ENCODE results near the gene PLEKHN1.
A peak's percentile ranks its signal among the peaks of the same experiment; 100 is the strongest.
"Not testable (repeated sequence)": the region's sequence is repeated elsewhere in the genome, so short reads cannot be mapped to it uniquely, and the experiment has no call there.

PLEKHN1 gene

DNA sequence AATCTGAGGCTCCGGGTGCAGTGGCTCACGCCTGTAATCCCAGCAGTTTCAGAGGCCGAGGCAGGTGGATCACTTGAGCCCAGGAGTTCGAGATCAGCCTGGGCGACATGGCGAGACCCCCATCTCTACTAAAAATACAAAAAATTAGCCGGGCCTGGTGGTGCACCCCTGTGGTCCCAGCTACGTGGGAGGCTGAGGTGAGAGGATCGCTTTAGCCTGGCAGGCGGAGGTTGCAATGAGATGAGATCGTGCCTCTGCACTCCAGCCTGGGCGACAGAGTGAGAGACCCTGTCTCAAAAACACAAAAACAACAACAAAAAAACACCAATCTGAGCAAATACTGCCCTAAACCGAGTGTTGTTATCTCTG lies 46.4 kb downstream of the PLEKHN1 start:
- not testable (repeated sequence) for DNase-seq (ENCODE audit: low read depth)

DNA sequence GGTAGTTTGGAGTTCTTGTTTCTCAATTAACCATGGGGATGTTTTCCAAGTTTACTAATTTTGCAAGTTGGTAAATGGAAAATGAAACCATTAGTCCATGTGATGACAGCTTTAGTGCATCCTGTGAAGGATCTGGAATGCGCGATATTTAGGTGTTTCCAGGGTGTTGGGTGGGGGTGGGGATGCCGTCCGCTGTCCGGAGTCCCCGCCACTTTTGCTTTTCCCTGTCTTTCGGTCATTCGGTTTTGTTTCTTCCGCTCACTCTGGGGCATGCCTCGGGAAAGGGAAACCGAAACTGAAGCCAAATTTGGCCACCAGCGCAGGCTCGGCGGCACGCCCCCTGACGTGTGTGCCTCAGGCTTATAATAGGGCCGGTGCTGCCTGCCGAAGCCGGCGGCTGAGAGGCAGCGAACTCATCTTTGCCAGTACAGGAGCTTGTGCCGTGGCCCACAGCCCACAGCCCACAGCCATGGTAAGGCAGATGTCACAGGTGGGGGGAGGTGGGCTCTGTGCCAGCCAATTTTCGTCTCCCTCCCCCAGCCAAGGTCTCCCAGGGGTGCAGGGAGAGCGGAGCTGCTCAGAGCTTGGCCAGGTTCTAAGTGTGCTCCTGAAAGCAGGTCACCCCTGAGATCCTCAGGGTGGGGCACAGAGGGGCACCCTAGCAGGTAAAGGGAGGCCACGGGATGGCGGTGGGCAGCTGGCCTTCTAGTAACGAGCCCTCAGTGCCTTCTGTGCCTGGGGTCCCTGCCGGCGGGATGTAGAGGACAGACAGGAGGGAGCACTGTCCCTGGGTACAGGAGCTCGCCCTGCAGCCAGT lies 47.0 kb downstream of the PLEKHN1 start, which contains the start of gene ISG15:
Gene ISG15 (plus strand): TSS at position 393 of the 817 bp plus-strand sequence. CDS start 77 bp downstream, at position 470.
- DNase-seq (ENCODE audit: low read depth), result peak; percentile 69

DNA sequence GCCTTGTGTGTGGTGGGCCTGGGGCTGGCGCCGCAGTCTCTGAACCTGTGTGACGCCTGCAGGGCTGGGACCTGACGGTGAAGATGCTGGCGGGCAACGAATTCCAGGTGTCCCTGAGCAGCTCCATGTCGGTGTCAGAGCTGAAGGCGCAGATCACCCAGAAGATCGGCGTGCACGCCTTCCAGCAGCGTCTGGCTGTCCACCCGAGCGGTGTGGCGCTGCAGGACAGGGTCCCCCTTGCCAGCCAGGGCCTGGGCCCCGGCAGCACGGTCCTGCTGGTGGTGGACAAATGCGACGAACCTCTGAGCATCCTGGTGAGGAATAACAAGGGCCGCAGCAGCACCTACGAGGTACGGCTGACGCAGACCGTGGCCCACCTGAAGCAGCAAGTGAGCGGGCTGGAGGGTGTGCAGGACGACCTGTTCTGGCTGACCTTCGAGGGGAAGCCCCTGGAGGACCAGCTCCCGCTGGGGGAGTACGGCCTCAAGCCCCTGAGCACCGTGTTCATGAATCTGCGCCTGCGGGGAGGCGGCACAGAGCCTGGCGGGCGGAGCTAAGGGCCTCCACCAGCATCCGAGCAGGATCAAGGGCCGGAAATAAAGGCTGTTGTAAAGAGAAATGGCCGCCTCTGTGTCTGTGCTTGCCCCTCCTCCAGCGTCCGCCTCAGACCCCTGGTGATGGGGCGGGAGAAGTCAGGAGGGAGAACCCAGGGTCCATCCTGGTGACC lies 47.8 kb downstream of the PLEKHN1 start:
- DNase-seq (ENCODE audit: low read depth), result no peak

DNA sequence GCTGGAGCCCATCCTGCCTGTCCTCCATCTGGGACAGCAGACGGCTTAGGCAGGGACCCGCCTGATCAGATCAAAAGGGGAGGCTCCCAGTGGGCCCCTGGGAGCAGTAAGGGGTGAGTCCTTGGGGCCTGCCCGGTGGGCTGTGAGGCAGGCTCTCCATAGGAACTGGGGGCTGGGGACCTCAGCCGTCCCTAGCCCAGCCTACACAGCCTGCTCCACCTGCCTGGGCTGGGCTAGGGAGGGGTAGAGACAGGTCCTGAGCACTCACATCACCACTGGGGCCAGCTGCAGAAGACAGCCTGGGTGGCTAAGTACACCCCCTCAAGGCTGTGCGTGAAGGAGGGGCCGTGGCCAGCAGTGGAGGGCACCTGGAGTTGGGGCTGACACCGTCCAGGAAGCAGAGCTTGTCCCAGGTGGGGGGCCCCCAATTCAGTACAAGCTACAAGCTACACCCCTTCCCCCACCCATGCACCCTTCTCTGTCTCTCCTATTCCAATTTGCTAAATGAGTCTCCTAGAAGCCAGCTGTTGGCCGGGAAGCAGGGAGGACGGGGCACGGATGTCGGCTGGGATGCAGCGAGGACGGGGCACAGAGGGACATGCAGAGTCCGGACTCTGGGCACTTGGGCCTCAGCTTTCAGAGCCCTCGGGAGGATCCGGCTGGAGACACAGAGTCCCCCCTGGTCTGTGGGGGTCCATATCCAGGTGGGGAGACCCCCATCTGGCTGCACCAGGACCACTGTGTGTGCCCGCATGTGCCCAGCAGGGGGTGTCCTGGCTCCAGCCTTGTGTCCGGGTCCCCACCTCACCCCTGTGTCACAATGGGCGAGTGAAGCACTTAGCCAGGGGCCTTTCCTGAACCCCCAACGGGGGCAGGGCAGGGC lies 48.8 kb downstream of the PLEKHN1 start:
- DNase-seq (ENCODE audit: low read depth), result no peak

DNA sequence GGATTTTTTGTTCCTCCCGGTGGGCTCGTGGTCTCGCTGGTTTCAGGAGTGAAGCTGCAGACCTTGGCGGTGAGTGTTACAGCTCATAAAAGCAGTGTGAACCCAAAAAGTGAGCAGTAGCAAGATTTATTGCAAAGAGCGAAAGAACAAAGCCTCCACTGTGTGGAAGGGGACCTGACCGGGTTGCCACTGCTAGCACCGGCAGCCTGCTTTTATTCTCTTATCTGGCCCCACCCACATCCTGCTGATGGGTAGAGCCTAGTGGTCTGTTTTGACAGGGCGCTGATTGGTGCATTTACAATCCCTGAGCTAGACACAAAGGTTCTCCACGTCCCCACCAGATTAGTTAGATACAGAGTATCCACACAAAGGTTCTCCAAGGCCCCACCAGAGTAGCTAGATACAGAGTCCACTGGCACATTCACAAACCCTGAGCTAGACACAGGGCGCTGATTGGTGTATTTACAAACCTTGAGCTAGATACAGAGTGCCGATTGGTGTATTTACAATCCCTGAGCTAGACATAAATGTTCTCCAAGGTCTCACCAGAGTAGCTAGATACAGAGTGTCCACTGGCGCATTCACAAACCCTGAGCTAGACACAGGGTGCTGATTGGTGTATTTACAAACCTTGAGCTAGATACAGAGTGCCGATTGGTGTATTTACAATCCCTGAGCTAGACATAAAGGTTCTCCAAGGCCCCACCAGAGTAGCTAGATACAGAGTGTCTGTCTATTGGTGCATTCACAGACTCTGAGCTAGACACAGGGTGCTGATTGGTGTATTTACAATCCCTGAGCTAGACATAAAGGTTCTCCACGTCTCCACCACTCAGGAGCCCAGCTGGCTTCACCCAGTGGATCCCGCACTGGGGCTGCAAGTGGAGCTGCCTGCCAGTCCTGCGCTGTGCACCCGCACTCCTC lies 51.4 kb downstream of the PLEKHN1 start:
- DNase-seq (ENCODE audit: low read depth), result not testable (repeated sequence)

DNA sequence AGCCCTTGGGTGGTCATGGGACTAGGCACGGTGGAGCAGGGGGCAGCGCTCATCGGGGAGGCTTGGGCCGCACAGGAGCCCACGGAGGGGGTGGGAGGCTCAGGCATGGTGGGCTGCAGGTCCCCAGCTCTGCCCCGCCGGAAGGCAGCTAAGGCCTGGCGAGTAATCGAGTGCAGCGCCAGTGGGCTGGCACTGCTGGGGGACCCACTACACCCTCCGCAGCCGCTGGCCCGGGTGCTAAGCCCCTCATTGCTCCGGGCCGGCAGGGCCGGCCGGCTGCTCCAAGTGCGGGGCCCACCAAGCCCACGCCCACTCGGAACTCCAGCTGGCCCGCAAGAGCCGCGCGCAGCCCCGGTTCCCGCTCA lies 52.0 kb downstream of the PLEKHN1 start:
- DNase-seq (ENCODE audit: low read depth), result not testable (repeated sequence)

DNA sequence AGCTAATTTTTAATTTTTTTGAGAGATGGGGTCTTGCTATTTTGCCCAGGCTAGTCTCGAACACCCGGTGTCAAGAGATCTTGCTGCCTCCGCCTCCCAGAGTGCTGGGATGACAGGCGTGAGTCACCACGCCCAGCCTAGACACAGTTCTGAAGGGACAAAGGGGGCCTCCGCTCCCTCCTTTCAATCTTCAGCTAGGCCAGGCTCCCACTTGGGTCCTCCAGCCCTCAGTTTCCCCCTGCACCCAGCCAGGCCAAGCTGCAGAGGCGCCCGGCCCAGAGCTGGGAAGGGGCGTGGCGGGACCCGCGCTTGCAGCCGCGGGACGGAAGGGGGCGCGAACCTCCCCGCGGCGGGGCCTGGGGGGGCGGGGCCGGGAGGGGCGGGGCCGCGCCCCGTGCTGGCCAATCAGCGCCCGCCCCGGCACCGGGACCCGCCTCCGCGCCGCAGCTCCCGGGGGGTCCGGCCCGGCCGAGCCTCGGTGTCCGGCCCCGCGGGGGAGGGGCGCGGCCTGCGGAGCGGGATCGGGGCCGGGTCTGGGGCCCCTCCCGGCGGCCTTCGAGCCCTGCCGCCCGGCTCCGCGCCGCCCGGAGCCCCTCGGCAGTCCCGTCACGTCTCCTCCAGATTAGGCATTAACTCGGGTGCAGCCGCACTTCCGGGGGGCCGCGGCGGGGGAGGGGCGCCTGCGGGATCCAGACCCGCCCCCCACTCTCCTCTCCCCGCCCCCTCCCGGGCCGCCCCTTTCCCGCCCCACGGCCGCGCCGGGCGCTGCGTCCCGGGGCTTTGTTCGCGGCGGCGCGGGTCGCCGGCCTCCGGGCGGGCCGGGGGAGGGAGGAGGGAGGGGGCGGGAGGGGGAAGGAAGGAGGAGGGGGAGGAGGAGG lies 53.1 kb downstream of the PLEKHN1 start:
- peak; percentile 16 for DNase-seq (ENCODE audit: low read depth)

DNA sequence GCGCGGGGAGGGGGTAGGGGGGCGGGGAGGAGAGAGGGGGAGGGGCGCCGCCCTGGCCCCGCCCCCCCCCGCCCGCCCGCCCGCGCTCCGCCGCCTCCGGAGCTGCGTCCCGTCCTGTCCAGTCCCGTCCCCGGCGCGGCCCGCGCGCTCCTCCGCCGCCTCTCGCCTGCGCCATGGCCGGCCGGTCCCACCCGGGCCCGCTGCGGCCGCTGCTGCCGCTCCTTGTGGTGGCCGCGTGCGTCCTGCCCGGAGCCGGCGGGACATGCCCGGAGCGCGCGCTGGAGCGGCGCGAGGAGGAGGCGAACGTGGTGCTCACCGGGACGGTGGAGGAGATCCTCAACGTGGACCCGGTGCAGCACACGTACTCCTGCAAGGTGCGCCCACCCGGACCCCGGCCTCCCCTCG lies 53.7 kb downstream of the PLEKHN1 start, which contains the start of gene AGRN:
Gene AGRN (plus strand): TSS at position 121 of the 405 bp plus-strand sequence. CDS start 53 bp downstream, at position 174.
- no peak for DNase-seq (ENCODE audit: low read depth)

DNA sequence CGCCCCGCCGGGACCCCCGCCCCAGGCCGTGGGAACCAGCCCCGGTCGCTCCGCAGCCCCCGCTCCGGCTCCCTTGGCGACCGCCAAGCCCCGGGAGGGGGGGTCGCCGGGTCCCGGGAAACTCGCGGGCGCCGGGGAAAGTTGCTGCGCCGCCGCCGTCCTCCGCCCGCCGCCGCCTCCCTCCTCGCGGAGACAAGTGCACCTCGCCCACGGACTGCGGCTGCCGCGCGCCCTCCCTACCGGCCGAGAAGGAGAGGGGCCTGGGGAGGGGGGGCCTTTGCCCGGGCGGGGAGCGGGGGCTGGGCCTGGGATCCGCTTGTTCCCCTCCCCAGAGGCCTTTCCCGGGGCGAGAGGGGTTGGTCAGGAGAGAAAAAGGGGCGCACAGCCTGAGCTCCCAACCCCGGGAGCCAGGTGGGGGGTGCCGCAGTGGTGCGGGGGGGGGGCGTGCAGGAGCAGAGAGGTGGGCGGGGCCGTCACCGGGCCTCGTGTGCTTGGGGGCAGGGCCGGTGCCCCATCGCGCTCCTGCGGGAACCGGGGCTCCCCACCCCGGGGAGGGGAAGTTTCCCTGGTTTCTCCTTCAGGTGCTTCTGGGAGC lies 54.2 kb downstream of the PLEKHN1 start:
- DNase-seq (ENCODE audit: low read depth), result no peak

DNA sequence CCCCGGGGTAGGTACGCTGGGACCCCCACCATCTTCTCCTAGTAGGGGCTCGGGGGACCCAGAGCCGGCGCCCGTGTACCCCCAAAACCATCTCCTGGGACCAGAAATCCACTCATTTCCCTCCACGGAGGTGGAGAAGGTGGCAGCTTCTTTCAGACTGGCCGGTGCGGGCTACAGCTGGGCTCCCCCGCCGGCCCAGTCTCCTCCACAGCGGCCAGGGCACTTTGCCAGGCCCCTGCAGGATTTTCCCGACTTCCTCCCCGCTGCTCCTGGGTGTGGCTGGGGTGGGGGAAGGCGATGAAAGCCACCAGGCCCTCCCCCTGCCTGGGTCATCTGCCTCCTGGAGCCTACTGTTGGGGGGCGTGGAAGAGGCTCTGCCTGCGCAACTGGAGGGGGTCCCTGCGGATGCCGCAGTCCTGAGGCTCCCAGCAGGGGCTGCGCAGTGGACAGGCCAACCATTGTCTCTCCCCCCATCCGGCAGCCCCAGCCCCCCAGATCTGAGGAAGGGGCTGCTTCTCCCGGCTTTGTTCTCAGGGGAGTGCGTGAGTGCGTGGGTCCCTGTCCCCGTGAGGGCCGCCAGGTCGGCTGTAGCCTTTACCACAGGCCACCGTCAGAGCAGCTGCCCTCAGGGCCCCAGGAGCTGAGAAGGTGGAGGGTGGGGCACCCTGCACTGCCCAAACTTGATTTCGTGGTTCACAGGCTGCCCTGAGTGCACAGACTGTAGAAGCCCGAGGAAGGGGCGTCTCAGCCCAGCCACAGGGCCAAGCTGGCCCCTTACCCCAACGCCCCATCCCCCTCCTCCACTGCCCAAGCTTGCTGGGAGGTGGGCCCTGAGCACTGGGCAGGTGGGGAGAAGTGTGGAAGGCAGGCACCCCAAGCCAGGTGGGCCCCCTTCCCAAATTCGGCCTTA lies 55.0 kb downstream of the PLEKHN1 start:
- no peak for DNase-seq (ENCODE audit: low read depth)

DNA sequence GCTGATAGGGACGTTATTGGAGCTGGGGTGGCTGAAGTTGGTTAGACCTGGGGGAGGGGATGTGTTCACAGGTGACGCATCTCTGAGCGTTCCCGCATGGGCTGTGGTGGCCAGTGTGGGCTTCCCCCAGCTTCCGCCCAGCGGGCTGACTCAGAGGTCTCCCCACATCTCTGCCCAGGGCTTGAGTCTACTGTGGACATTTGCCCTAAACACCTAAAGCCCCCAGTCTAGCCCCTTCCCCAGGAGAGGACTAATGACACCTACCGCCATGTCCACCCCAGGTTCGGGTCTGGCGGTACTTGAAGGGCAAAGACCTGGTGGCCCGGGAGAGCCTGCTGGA lies 55.6 kb downstream of the PLEKHN1 start:
- DNase-seq (ENCODE audit: low read depth), result no peak

DNA sequence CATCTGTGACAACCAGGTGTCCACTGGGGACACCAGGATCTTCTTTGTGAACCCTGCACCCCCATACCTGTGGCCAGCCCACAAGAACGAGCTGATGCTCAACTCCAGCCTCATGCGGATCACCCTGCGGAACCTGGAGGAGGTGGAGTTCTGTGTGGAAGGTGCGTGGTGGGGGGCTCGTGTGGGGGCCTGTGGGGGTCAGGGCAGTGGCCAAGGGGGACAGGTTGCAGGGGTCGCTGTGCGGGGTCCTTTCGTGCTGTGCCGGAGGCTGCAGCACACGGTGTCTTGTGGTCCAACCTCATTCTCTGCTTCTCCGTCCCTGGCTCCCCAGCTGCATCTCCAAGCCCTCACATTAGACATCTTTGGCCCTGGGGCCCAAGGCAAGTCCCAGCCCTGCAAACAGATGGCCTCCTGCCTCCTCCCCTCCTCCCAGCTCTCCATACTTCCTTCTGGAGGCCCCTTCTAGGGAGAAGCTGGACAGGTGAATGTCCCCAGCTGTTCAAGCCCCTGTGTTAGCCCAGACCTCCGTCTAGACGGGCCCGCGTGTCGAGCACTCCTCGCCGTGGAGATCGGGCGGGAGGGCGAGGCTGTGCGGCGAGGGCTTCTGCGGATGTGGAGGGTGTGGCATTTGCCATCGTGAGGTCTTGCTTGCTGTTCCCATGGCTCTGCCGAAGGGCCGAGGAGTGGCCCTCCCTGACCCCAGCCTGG lies 56.2 kb downstream of the PLEKHN1 start:
- DNase-seq (ENCODE audit: low read depth), result no peak

DNA sequence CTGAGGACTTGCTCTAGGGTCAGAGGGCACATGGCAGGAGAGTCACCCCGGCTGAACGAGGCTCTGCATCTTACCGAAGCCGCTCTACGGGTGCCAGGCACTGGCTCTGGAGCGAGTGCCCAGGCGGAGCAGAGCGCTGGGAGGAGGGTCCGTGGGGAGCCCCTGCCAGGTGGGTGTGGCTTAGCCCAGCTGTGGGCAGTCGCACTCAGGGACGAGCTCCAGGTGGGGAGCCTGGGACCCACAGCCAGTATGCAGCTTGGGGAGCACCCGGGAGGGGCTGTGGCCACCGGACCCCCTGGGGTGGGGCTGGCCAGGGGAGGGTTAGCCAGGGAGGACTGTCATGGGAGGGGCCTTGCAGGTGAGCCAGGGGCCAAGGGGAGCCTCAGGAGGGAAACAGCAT lies 57.4 kb downstream of the PLEKHN1 start:
- no peak for DNase-seq (ENCODE audit: low read depth)

DNA sequence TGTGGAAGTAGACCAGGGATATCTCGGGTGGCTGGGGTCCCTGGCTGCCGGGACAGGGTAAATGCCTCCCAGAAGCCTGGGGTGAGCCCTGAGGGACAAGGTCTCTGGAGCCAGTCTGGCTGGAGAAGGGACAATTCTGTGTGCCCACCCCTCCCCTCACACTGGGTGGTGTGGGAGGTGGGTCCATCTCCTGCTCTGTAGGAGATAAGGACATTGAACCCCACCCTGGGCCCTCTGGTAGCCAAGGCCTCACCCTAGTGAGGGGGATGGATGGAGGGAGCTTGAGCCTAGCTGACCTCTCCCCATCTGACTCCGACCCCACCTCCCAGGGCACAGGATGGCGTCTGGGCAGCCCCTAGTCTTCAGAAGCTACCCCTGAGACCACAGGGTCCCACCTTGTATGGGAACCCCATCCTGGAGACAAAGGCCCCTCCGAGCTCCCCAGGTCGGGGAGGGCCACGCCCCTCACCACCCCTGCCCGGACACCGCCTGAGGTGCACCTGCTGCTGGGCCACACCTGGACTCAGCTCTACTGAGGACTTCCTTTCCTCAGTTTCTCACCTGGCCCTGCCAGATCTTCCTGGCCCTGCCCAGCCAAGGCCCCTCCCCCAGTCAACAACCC lies 58.0 kb downstream of the PLEKHN1 start:
- no peak for DNase-seq (ENCODE audit: low read depth)

DNA sequence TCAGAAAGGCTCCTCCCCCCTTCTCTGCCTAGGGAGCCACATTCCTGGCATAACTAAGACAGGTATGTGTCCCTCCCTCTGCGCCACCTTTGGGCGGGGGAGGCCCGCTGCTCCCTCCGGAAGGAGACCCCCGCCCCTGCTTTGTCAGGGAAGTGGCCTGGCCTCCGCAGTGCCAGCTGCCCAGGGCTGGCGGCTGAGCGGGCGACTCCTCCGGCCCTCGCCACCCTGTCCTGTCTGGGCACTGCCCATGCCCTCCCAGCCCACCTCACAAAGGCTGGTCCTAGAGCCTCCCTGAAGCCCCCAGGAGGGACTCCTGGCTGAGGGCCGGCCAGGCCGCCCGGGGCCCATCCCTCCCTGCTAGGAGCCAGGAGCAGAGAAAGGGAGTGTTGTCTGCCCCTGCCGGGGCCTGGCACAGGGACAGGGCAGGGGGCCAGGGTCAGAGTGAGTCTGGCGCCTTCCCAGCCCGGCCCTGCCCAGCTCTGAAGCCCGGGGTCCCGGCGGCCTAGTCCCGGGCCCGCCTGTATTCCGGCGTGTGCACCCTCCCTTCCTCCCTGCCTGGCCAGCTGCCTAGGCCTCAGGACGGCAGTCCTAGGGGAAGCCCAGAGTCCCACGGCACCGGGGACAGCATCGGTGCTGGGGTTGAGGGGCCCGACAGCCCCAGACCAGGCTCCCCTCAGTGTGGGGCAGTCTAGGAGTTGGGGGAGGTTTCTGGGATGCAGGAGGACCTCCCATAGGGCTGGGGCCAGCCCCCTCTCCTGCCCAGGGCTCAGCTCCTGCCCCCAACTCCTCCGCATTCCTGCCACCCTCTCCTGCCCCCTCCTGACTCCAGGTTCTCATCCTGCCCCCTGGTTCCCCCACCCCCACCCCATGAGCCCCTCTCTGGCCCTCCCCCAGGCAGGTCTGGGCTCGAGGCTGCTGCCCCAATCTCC lies 58.8 kb downstream of the PLEKHN1 start:
- DNase-seq (ENCODE audit: low read depth), result peak; percentile 26

Measured in HS-5 (cell line).